RWPE2 (cell line): ENCODE results near the gene CEP72.

Source experiments
- ATAC-seq: fragments of 200-7000 bp; cut with Tn5 transposase; 3 replicates; pipeline ENCODE4 v1.9.1; 2021; ENCODE audit warnings: low read depth
- DNase-seq: peaks from one replicate; pipeline ENCODE4 v3.0.0-alpha.2; 2020; ENCODE audit warnings: low spot score
- H3K27ac ChIP-seq: fragments of 450-650 bp; 2 replicates; pipeline ENCODE4 v1.5.1; 2017; ENCODE audit warnings: mild to moderate bottlenecking; ENCODE audit not compliant: poor library complexity, severe bottlenecking
- H3K27me3 ChIP-seq: fragments of 250-450 bp; sonication (Bioruptor Pico); 2 replicates; pipeline ENCODE4 v1.5.1; 2021; ENCODE audit warnings: mild to moderate bottlenecking, moderate library complexity; ENCODE audit not compliant: insufficient read depth, poor library complexity, severe bottlenecking
- H3K36me3 ChIP-seq: fragments of 250-450 bp; sonication (Bioruptor Pico); 2 replicates; pipeline ENCODE4 v1.5.1; 2020; ENCODE audit warnings: low read depth, mild to moderate bottlenecking, moderate library complexity
- H3K4me1 ChIP-seq: fragments of 250-450 bp; sonication (Bioruptor Pico); 2 replicates; pipeline ENCODE4 v1.5.1; 2021; ENCODE audit warnings: mild to moderate bottlenecking, moderate library complexity; ENCODE audit not compliant: insufficient read depth, poor library complexity, severe bottlenecking
- H3K4me3 ChIP-seq: fragments of 250-450 bp; sonication (Bioruptor Pico); 2 replicates; pipeline ENCODE4 v1.5.1; 2021; ENCODE audit warnings: mild to moderate bottlenecking, moderate library complexity; ENCODE audit not compliant: severe bottlenecking
- H3K9me3 ChIP-seq: fragments of 250-450 bp; sonication (Bioruptor Pico); 2 replicates; pipeline ENCODE4 v1.5.1; 2021; ENCODE audit warnings: mild to moderate bottlenecking, moderate library complexity; ENCODE audit not compliant: severe bottlenecking
- TF ChIP-seq, protein P1 (sequence below): fragments of 450-650 bp; IDR thresholded peaks from one replicate; pipeline ENCODE4 v1.5.1; 2017; ENCODE audit warnings: mild to moderate bottlenecking, moderate library complexity; ENCODE audit not compliant: poor library complexity, severe bottlenecking

CEP72 gene

DNA sequence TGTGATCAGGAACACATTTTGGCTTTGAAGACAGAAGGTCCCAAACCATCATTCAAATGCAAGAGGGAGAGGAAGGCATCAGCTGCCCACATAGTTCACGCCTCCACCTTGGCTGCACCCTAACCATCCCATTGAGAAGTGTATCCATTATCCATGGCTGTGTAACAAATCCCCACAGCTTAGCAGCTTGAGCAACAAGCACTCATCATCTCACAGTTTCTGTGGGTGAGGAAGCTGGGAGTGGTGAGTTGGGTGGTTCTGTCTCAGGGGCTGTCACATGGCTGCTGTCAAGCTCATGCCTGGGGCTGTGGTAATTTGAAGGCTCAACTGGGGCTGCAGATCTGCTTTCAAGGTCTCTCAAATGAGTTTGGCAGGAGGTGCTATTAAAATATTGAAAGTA lies 23.0 kb upstream of the CEP72 start:
- H3K27ac ChIP-seq: no peak overlapping the region
- no peak for ATAC-seq

DNA sequence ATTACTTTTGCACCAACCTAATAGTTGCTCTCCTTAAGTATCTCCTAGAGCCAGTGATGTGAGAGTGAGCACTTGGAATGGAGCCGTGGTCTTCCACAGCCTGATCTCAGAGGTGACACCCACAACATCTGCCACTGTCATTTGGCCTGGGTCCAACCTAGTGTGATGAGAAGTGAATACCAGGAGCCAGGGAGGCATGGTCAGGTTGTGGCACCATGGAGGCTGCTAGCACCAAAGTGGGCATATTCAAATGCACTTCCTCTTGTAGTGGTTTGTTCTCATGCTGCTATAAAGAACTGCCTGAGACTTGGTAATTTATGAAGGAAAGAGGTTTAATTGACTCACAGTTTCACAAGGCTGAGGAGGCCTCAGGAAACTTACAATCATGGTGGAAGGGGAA lies 22.6 kb upstream of the CEP72 start:
- peaks cover 34% of the 10 kb centered on the region for H3K27me3 ChIP-seq
- no peak overlapping the region for H3K27ac ChIP-seq
- TF ChIP-seq, protein P1, sequence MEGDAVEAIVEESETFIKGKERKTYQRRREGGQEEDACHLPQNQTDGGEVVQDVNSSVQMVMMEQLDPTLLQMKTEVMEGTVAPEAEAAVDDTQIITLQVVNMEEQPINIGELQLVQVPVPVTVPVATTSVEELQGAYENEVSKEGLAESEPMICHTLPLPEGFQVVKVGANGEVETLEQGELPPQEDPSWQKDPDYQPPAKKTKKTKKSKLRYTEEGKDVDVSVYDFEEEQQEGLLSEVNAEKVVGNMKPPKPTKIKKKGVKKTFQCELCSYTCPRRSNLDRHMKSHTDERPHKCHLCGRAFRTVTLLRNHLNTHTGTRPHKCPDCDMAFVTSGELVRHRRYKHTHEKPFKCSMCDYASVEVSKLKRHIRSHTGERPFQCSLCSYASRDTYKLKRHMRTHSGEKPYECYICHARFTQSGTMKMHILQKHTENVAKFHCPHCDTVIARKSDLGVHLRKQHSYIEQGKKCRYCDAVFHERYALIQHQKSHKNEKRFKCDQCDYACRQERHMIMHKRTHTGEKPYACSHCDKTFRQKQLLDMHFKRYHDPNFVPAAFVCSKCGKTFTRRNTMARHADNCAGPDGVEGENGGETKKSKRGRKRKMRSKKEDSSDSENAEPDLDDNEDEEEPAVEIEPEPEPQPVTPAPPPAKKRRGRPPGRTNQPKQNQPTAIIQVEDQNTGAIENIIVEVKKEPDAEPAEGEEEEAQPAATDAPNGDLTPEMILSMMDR: no peak
- H3K36me3 ChIP-seq: no peaks in the 10 kb centered on the region
- no peak overlapping the region for H3K4me3 ChIP-seq
- H3K9me3 ChIP-seq: peaks cover 3% of the 10 kb centered on the region
- DNase-seq: peak; percentile 51
- ATAC-seq: no peak
- no peaks in the 10 kb centered on the region for H3K4me1 ChIP-seq

More for the DNA sequence above, 23.0 kb upstream of the CEP72 start:
- H3K27me3 ChIP-seq: peaks cover 30% of the 10 kb centered on the region
- no peak for DNase-seq
- peaks cover 3% of the 10 kb centered on the region for H3K9me3 ChIP-seq
- TF ChIP-seq, protein P1: no peak
- H3K4me3 ChIP-seq: no peak overlapping the region
- H3K4me1 ChIP-seq: no peaks in the 10 kb centered on the region
- no peaks in the 10 kb centered on the region for H3K36me3 ChIP-seq

DNA sequence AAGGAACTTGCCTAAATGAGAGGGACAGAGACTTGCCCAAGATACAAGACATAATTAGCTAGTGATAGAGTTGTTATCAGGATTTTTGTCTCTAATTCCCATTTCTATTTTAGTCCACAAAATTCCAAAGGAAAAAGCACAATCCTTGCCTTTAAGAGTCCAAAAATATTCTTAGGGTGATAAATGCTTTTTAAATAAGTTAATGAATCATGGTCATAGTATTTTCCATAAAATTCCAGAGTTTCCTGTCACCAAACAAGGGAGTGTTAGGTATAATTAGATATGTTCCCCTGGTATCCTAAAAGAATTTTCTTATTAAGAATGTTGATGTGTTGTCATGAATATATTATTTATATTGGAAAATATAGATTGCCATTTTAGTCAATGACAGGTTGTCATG lies 21.8 kb upstream of the CEP72 start:
- Histone ChIP-seq H3K27ac (no peak overlapping the region), H3K27me3 (peaks cover 39% of the 10 kb centered on the region), H3K4me3 (no peak overlapping the region), H3K36me3 (no peaks in the 10 kb centered on the region), H3K4me1 (no peaks in the 10 kb centered on the region), H3K9me3 (peaks cover 3% of the 10 kb centered on the region)
- TF ChIP-seq, protein P1: no peak
- DNase-seq (no peak), ATAC-seq (no peak)

DNA sequence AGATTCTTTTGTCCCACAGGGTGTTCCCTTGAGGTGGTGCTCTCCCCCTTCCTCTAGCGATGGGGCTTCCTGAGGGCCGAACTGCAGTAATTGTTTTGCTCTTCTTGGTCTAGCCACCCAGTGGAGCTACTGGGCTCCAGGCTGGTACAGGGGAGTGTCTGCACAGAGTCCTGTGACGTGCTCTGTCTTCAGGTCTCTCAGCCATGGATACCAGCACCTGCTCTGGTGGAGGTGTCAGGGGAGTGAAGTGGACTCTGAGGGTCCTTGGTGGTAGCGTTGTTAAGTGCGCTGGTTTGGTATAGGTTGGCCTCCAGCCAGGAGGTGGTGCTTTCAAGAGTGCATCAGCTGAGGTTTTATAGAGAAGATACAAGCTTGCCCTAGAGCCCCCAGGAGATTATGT lies 20.4 kb upstream of the CEP72 start:
- H3K27me3 ChIP-seq: peaks cover 51% of the 10 kb centered on the region
- peak; percentile 38 for DNase-seq
- TF ChIP-seq, protein P1: no peak
- peaks cover 3% of the 10 kb centered on the region for H3K9me3 ChIP-seq
- H3K36me3 ChIP-seq: no peaks in the 10 kb centered on the region
- no peak for ATAC-seq
- H3K4me1 ChIP-seq: no peaks in the 10 kb centered on the region
- H3K4me3 ChIP-seq: no peak overlapping the region
- no peak overlapping the region for H3K27ac ChIP-seq

DNA sequence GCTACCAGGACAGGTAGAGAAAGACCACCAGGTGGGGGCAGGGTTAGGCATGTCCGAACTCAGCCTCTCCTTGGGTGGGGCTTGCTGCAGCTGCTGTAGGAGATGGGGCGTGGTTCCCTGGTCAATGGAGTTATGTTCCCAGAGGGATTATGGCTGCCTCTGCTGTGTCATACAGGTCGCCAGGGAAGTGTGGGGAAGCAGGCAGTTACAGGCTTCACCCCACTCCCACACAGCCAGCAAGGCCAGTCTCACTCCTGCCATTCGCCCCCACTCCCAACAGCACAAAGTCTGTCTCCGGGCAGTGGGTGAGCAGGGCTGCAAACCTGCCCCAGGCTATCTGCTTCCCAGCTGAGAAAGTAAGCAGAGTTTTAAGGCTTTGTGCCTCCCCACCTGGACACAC lies 20.0 kb upstream of the CEP72 start:
- Histone ChIP-seq H3K4me1 (no peaks in the 10 kb centered on the region), H3K27me3 (peaks cover 52% of the 10 kb centered on the region), H3K27ac (no peak overlapping the region), H3K36me3 (no peaks in the 10 kb centered on the region), H3K4me3 (no peak overlapping the region), H3K9me3 (peaks cover 3% of the 10 kb centered on the region)
- TF ChIP-seq, protein P1: no peak
- peak; percentile 57; the same call in 1 of the 3 replicates for ATAC-seq
- peak; percentile 57 for DNase-seq
